GM23338 (cell line): ENCODE results near the gene COL26A1. TPM values are rescaled to one million over a fixed set of nuclear protein-coding genes. Genes with fewer than 3 reads are reported as not detected.

ENCODE experiments used
- CREB1 ChIP-seq: fragments of 250-450 bp; sonication (Bioruptor Pico); IDR thresholded peaks from 2 replicates; pipeline ENCODE4 v1.5.0; 2020; ENCODE audit warnings: low read depth, mild to moderate bottlenecking, moderate library complexity
- NANOG ChIP-seq: IDR thresholded peaks from 2 replicates; pipeline ENCODE4 v1.6.1; 2016; ENCODE audit warnings: antibody characterized with exemption, borderline replicate concordance
- ZNF114 ChIP-seq: fragments of 250-450 bp; sonication (Bioruptor Pico); IDR thresholded peaks from 2 replicates; pipeline ENCODE4 v1.5.0; 2020; ENCODE audit warnings: mild to moderate bottlenecking, moderate library complexity
- ZNF331 ChIP-seq: fragments of 250-450 bp; sonication (Bioruptor Pico); IDR thresholded peaks from 2 replicates; pipeline ENCODE4 v1.5.0; 2020; ENCODE audit warnings: low read depth, mild to moderate bottlenecking, moderate library complexity
- polyA plus RNA-seq: library from polyadenylated mRNA; unstranded; fragments of >200 nt; fragmentation: Nextera tagmentation; extraction: Ambion mirVana; gene quantifications from 2 replicates; pipeline ENCODE4 v1.2.1, GENCODE V29; 2016
- total RNA-seq: library from RNA; depleted of rRNA; stranded (reverse); fragments of >200 nt; shearing (Covaris generic); gene quantifications from 2 replicates; pipeline ENCODE4 v1.2.3, GENCODE V29; 2014
- TF ChIP-seq, protein P1 (sequence below): fragments of 250-450 bp; sonication (Bioruptor Pico); IDR thresholded peaks from 2 replicates; pipeline ENCODE4 v1.5.0; 2020; ENCODE audit warnings: mild to moderate bottlenecking, moderate library complexity
- TF ChIP-seq, protein P2 (sequence below): IDR thresholded peaks from one replicate; pipeline ENCODE4 v1.6.1; 2018; ENCODE audit warnings: antibody characterized with exemption; ENCODE audit not compliant: unreplicated experiment

COL26A1 gene
- total and polyA plus RNA-seq, 2 experiments from 2014 or later, result 17.8 to 55.0 TPM

DNA sequence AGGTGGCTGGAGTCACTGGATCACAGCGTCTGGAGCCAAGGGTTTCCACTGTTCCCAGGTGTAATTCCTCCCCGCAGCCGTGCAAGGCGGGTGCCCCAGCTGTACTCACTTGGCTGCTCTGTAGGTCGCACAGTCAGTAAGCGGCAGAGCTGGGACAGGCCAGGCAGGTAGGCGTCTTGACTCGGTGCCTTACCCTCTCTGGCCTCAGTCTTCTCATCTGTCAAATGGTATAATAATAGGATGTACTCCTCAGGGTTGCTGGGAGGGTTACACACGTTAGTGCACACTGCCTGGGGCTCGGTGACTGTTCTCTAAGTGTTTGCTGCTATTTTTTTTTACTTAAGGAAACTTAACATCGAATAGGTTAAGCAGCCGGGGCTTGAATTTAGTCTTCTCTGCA, 239.4 kb downstream of the COL26A1 start (continued):
- TF ChIP-seq, protein P1, sequence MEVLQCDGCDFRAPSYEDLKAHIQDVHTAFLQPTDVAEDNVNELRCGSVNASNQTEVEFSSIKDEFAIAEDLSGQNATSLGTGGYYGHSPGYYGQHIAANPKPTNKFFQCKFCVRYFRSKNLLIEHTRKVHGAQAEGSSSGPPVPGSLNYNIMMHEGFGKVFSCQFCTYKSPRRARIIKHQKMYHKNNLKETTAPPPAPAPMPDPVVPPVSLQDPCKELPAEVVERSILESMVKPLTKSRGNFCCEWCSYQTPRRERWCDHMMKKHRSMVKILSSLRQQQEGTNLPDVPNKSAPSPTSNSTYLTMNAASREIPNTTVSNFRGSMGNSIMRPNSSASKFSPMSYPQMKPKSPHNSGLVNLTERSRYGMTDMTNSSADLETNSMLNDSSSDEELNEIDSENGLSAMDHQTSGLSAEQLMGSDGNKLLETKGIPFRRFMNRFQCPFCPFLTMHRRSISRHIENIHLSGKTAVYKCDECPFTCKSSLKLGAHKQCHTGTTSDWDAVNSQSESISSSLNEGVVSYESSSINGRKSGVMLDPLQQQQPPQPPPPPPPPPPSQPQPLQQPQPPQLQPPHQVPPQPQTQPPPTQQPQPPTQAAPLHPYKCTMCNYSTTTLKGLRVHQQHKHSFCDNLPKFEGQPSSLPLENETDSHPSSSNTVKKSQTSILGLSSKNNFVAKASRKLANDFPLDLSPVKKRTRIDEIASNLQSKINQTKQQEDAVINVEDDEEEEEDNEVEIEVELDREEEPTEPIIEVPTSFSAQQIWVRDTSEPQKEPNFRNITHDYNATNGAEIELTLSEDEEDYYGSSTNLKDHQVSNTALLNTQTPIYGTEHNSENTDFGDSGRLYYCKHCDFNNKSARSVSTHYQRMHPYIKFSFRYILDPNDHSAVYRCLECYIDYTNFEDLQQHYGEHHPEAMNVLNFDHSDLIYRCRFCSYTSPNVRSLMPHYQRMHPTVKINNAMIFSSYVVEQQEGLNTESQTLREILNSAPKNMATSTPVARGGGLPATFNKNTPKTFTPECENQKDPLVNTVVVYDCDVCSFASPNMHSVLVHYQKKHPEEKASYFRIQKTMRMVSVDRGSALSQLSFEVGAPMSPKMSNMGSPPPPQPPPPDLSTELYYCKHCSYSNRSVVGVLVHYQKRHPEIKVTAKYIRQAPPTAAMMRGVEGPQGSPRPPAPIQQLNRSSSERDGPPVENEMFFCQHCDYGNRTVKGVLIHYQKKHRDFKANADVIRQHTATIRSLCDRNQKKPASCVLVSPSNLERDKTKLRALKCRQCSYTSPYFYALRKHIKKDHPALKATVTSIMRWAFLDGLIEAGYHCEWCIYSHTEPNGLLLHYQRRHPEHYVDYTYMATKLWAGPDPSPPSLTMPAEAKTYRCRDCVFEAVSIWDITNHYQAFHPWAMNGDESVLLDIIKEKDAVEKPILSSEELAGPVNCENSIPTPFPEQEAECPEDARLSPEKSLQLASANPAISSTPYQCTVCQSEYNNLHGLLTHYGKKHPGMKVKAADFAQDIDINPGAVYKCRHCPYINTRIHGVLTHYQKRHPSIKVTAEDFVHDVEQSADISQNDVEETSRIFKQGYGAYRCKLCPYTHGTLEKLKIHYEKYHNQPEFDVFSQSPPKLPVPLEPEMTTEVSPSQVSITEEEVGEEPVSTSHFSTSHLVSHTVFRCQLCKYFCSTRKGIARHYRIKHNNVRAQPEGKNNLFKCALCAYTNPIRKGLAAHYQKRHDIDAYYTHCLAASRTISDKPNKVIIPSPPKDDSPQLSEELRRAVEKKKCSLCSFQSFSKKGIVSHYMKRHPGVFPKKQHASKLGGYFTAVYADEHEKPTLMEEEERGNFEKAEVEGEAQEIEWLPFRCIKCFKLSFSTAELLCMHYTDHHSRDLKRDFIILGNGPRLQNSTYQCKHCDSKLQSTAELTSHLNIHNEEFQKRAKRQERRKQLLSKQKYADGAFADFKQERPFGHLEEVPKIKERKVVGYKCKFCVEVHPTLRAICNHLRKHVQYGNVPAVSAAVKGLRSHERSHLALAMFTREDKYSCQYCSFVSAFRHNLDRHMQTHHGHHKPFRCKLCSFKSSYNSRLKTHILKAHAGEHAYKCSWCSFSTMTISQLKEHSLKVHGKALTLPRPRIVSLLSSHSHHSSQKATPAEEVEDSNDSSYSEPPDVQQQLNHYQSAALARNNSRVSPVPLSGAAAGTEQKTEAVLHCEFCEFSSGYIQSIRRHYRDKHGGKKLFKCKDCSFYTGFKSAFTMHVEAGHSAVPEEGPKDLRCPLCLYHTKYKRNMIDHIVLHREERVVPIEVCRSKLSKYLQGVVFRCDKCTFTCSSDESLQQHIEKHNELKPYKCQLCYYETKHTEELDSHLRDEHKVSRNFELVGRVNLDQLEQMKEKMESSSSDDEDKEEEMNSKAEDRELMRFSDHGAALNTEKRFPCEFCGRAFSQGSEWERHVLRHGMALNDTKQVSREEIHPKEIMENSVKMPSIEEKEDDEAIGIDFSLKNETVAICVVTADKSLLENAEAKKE (CRISPR knock-in tag), result no peak
- TF ChIP-seq, protein P2, sequence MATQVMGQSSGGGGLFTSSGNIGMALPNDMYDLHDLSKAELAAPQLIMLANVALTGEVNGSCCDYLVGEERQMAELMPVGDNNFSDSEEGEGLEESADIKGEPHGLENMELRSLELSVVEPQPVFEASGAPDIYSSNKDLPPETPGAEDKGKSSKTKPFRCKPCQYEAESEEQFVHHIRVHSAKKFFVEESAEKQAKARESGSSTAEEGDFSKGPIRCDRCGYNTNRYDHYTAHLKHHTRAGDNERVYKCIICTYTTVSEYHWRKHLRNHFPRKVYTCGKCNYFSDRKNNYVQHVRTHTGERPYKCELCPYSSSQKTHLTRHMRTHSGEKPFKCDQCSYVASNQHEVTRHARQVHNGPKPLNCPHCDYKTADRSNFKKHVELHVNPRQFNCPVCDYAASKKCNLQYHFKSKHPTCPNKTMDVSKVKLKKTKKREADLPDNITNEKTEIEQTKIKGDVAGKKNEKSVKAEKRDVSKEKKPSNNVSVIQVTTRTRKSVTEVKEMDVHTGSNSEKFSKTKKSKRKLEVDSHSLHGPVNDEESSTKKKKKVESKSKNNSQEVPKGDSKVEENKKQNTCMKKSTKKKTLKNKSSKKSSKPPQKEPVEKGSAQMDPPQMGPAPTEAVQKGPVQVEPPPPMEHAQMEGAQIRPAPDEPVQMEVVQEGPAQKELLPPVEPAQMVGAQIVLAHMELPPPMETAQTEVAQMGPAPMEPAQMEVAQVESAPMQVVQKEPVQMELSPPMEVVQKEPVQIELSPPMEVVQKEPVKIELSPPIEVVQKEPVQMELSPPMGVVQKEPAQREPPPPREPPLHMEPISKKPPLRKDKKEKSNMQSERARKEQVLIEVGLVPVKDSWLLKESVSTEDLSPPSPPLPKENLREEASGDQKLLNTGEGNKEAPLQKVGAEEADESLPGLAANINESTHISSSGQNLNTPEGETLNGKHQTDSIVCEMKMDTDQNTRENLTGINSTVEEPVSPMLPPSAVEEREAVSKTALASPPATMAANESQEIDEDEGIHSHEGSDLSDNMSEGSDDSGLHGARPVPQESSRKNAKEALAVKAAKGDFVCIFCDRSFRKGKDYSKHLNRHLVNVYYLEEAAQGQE, result no peak
- no peak for TF ChIP-seq NANOG
- no peak for TF ChIP-seq CREB1 (CRISPR knock-in tag)
- no peak for TF ChIP-seq ZNF114
- no peak for TF ChIP-seq ZNF331 (CRISPR knock-in tag)
